Stomach (tissue), 9 donors: ENCODE results near the gene CD28. TPM values are rescaled to one million over a fixed set of nuclear protein-coding genes. Genes with fewer than 3 reads are reported as not detected.
"Not testable (repeated sequence)": the region's sequence is repeated elsewhere in the genome, so short reads cannot be mapped to it uniquely, and the experiment has no call there.

Experiments used
- DNase-seq, 2 donors: peaks; one replicate each; pipeline versions ENCODE4 v3.0.0 to v3.0.0-alpha.2; 2013 to 2019
- H3K27ac ChIP-seq, 5 donors: fragments of 200-600 bp in 4 of 5; sonication (generic) in 4 of 5; one replicate each; pipeline ENCODE4 v1.5.1; 2013 to 2019; ENCODE audit warnings: mild to moderate bottlenecking in 1 of 5, moderate library complexity in 1 of 5
- H3K27me3 ChIP-seq, 3 donors: fragments of 200-600 bp; sonication (generic); one replicate each; pipeline ENCODE4 v1.5.1; 2017 to 2019; ENCODE audit warnings: mixed run types in 1 of 3
- H3K36me3 ChIP-seq, 4 donors: fragments of 200-600 bp; sonication (generic); 1 replicate in 3 of 4; 2 replicates in 1 of 4; pipeline ENCODE4 v1.5.1; 2016 to 2019
- H3K4me1 ChIP-seq, 4 donors: fragments of 200-600 bp; sonication (generic); one replicate each; pipeline ENCODE4 v1.5.1; 2016 to 2019
- H3K4me3 ChIP-seq, 4 donors: fragments of 200-600 bp; sonication (generic) in 3 of 4; one replicate each; pipeline ENCODE4 v1.5.1; 2016 to 2019; ENCODE audit warnings: mild to moderate bottlenecking in 1 of 4
- H3K9me3 ChIP-seq, 4 donors: fragments of 200-600 bp; sonication (generic); one replicate each; pipeline ENCODE4 v1.5.1; 2016 to 2019
- EP300 ChIP-seq: sonication (generic); formaldehyde crosslinking; IDR thresholded peaks from one replicate; pipeline ENCODE4 v1.6.1; 2017; ENCODE audit warnings: antibody characterized with exemption
- POLR2A ChIP-seq, 4 donors: fragments of 450-650 bp; IDR thresholded peaks; one replicate each; pipeline ENCODE4 v1.6.1; 2016; ENCODE audit warnings: antibody characterized with exemption in 4 of 4, control low read depth in 2 of 4, mild to moderate bottlenecking in 1 of 4, moderate library complexity in 1 of 4
- POLR2AphosphoS5 ChIP-seq, 3 donors: sonication (generic); formaldehyde crosslinking; IDR thresholded peaks; one replicate each; pipeline ENCODE4 v1.6.1; 2016; ENCODE audit warnings: antibody characterized with exemption in 3 of 3
- WGBS, 5 donors: extraction: QIAGEN DNeasy Blood & Tissue Kit in 3 of 5; methylation state at CpG; one replicate each; pipeline versions ENCODE4 v1.1.5 to v1.1.7; 2013 to 2018; 5-methylcytosine and 5-hydroxymethylcytosine counted together
- intact Hi-C: fragments of 100-400 bp; cut with DNase I; formaldehyde crosslinking; loops from one replicate; pipeline ENCODE4 v1.15.1; 2023; ENCODE audit warnings: low total_unique reads
- polyA plus RNA-seq, 3 donors: library from polyadenylated mRNA; stranded (reverse); fragments of 200-250 nt; gene quantifications; one replicate each; pipeline ENCODE4 v1.2.3, GENCODE V29; 2013
- total RNA-seq, 5 donors: library from RNA; depleted of rRNA; stranded (reverse); fragments of >200 nt; gene quantifications; one replicate each; pipeline versions ENCODE4 v1.1.0 to v1.2.3, GENCODE V29; 2014 to 2016
- TF ChIP-seq, protein P1 (sequence below), 7 experiments: fragments of 450-650 bp in 4 of 7; fragments of 200-600 bp in 3 of 7; sonication (generic) in 3 of 7; IDR thresholded peaks; one replicate each; pipeline ENCODE4 v1.5.1; 2016 to 2019; ENCODE audit warnings: antibody characterized with exemption in 7 of 7, control low read depth in 2 of 7, mild to moderate bottlenecking in 1 of 7
- donor health status: healthy with polysubstance abuse.
- donor health status: Bipolar disorder and iron deficiency.
- donor health status: healthy.

Gene CD28
- total and polyA plus RNA-seq, 8 donors: 0.15 to 4.4 (median 0.27) TPM; not detected in 2

DNA sequence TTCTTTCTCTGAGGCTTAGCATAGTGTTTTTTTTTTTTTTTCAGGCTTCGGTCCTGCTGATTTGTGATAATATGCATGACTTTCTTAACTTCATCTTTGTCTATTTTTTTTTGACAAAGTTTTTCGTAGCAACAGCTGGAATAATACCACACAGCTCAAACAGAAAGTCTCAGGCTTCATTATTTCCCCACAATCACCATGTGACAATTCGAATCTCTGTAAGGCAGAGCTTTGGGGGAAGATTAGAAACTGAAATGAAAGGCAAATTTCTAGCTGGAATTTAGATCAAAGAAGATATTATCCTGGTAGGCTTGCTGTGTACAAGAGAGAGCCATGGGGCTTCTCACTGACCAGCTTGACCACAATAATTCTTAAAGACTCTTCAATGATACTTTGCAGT, 12.2 kb upstream of the CD28 start:
- no peak overlapping the region for H3K4me3 ChIP-seq
- H3K27ac ChIP-seq: no peak overlapping the region
- 62 to 72% (median 66%) methylated on average over 3 of the region's 3 CpGs for WGBS, 5 donors
- no peaks in the 10 kb centered on the region for H3K27me3 ChIP-seq
- intact Hi-C loops: no loop called here
- peaks cover 0 to 27% (median 8%) of the 10 kb centered on the region in 4 donors for H3K4me1 ChIP-seq
- DNase-seq: no peak
- H3K9me3 ChIP-seq: no peaks in the 10 kb centered on the region
- TF ChIP-seq, protein P1, sequence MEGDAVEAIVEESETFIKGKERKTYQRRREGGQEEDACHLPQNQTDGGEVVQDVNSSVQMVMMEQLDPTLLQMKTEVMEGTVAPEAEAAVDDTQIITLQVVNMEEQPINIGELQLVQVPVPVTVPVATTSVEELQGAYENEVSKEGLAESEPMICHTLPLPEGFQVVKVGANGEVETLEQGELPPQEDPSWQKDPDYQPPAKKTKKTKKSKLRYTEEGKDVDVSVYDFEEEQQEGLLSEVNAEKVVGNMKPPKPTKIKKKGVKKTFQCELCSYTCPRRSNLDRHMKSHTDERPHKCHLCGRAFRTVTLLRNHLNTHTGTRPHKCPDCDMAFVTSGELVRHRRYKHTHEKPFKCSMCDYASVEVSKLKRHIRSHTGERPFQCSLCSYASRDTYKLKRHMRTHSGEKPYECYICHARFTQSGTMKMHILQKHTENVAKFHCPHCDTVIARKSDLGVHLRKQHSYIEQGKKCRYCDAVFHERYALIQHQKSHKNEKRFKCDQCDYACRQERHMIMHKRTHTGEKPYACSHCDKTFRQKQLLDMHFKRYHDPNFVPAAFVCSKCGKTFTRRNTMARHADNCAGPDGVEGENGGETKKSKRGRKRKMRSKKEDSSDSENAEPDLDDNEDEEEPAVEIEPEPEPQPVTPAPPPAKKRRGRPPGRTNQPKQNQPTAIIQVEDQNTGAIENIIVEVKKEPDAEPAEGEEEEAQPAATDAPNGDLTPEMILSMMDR (IDR thresholded peaks at IDR 0.05): no peak
- TF ChIP-seq POLR2A (IDR thresholded peaks at IDR 0.05) (no peak), EP300 (no peak), POLR2AphosphoS5 (IDR thresholded peaks at IDR 0.05) (no peak)
- no peaks in the 10 kb centered on the region for H3K36me3 ChIP-seq

DNA sequence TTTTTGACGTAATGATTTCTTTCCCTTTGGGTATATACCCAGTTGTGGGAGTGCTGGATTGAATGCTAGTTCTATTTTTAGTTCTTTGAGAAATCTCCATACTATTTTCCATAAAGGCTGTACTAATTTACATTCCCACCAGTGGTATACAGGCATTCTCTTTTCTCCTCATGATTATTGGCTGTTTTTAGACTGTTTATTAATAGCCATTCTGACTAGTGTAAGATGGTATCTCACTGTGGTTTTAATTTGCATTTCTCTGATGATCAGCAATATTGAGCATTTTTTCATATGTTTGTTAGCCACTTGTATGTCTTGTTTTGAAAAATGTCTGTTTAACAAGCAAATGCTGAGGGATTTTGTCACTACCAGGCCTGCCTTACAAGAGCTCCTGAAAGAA, 9.2 kb upstream of the CD28 start:
- WGBS, 5 donors: 73 to 100% (median 90%) methylated on average over 1 of the region's 1 CpG

DNA sequence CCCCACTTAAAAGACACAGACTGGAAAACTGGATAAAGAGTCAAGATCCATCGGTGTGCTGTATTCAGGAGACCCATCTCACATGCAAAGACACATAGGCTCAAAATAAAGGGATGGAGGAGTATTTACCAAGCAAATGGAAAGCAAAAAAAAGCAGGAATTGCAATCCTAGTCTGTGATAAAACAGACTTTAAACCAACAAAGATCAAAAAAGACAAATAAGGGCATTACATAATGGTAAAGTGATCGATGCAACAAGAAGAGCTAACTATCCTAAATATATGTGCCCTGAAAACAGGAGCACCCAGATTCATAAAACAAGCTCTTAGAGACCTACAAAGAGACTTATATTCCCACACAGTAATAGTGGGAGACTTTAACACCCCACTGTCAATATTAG, 8.7 kb upstream of the CD28 start:
- 90 to 96% (median 92%) methylated on average over 2 of the region's 2 CpGs for WGBS, 5 donors
- H3K27ac ChIP-seq, H3K36me3 ChIP-seq, intact Hi-C loops, H3K4me1 ChIP-seq, DNase-seq, H3K27me3 ChIP-seq, H3K4me3 ChIP-seq, H3K9me3 ChIP-seq: not testable (repeated sequence)

More for the DNA sequence above, 9.2 kb upstream of the CD28 start:
- H3K9me3 ChIP-seq: peaks cover 0 to 3% (median 0%) of the 10 kb centered on the region in 4 donors
- intact Hi-C loops: no loop called here
- H3K4me1 ChIP-seq: peaks cover 0 to 4% (median 0%) of the 10 kb centered on the region in 4 donors
- H3K36me3 ChIP-seq: no peaks in the 10 kb centered on the region
- no peak for DNase-seq
- H3K4me3 ChIP-seq: no peak overlapping the region
- TF ChIP-seq, protein P1 (IDR thresholded peaks at IDR 0.05): no peak
- TF ChIP-seq POLR2AphosphoS5 (IDR thresholded peaks at IDR 0.05) (no peak), EP300 (no peak), POLR2A (IDR thresholded peaks at IDR 0.05) (no peak)
- no peak overlapping the region for H3K27ac ChIP-seq
- no peaks in the 10 kb centered on the region for H3K27me3 ChIP-seq

DNA sequence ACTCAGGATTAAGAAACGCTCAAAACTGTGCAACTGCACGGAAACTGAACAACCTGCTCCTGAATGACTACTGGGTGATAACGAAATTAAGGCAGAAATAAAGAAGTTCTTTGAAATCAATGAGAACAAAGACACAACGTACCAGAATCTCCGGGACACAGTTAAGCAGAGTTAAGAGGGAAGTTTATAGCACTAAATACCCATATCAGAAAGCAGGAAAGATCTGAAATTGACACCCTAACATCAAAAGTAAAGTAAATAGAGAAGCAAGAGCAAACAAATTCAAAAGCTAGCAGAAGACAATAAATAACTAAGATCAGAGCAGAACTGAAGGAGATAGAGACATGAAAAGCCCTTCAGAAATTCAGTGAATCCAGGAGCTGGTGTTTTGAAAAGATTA, 8.0 kb upstream of the CD28 start:
- H3K4me3 ChIP-seq, H3K27ac ChIP-seq, H3K4me1 ChIP-seq, H3K9me3 ChIP-seq, DNase-seq, intact Hi-C loops, H3K27me3 ChIP-seq, H3K36me3 ChIP-seq: not testable (repeated sequence)
- WGBS, 5 donors: 74 to 91% (median 84%) methylated on average over 5 of the region's 5 CpGs

DNA sequence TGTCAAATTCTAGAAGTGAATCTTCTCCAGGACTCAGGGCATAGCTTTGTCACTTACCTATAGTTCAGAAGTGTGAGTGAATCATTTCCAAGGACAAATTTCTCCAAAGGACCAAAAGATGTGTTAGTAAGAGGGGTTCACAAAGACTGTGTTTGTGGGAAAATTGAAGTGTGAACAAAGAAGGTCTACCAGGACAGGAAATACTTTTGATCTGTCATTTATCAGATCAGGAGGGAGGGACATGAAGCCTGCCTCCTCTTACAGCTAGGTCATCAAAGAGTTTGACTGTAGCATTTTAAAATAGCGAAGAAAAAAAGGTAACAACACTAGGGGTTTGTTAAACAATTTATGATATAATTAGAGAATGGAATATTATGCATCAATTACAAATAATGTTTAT, 2.0 kb upstream of the CD28 start:
- Histone ChIP-seq H3K27me3 (no peaks in the 10 kb centered on the region), H3K4me3 (no peak overlapping the region), H3K4me1 (peaks cover 0 to 4% (median 0%) of the 10 kb centered on the region in 4 donors), H3K36me3 (no peaks in the 10 kb centered on the region), H3K27ac (no peak overlapping the region), H3K9me3 (peaks cover 0 to 9% (median 2%) of the 10 kb centered on the region in 4 donors)
- intact Hi-C loops: no loop called here
- no peak for DNase-seq
- 73 to 90% (median 83%) methylated on average over 1 of the region's 1 CpG for WGBS, 5 donors
- TF ChIP-seq POLR2AphosphoS5 (IDR thresholded peaks at IDR 0.05) (no peak), POLR2A (IDR thresholded peaks at IDR 0.05) (no peak), EP300 (no peak)
- TF ChIP-seq, protein P1 (IDR thresholded peaks at IDR 0.05): no peak
